Left colon (tissue), 2 donors: Measurements from ENCODE around the gene COL11A1. TPM values are rescaled to one million over a fixed set of nuclear protein-coding genes. Genes with fewer than 3 reads are reported as not detected.
"Not testable (repeated sequence)": the region's sequence is repeated elsewhere in the genome, so short reads cannot be mapped to it uniquely, and the experiment has no call there.

Source experiments
- ATAC-seq: fragments of 200-7000 bp; cut with Tn5 transposase; one replicate; pipeline ENCODE4 v1.9.1; 2020; ENCODE audit warnings: mild to moderate bottlenecking, moderate library complexity
- DNase-seq, 2 donors: peaks; one replicate each; pipeline ENCODE4 v3.0.0-alpha.2; 2020
- intact Hi-C, 2 donors: fragments of 100-400 bp; cut with DNase I in 1 of 2; cut with micrococcal nuclease in 1 of 2; formaldehyde crosslinking; loops; one replicate each; pipeline versions ENCODE4 v1.11.2 to v1.14.0; 2022; cut with DNase I, micrococcal nuclease
- total RNA-seq, 2 donors: library from RNA; stranded (reverse); fragmentation: NEBNext Ultra II Directional; extraction: Animal tissue kit (Norgen Biotek cat#: 25700); gene quantifications; one replicate each; pipeline ENCODE4 v1.2.1, GENCODE V29; 2021
- donor health status: DM: no; HTN: no; CAD: no.
- donor health status: DM: yes; HTN: yes; CAD: no.

Gene COL11A1
- total RNA-seq, 2 donors from 2014 or later: 0.34 TPM

DNA sequence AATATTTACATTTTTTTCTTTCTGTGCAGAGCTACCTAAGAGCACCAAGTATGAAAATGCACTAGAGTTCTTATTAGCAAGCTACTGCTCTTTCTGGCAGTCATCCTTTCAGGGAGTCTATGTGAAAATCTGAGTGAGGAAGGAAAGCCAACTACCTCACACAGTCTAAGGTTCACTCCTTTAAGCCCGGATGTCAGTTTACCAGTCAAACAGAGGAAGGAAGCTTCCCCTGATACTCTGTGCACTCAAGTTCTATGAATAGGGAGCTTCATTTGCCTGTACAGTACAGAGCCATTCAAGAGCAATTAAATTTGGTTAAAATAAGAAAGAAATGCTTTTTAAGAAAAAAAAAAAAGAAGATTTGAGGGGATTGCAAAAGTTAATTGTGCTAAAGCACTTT lies 6.9 kb downstream of the COL11A1 start:
- ATAC-seq (no peak), DNase-seq (no peak)
- intact Hi-C loops: no loop called here

DNA sequence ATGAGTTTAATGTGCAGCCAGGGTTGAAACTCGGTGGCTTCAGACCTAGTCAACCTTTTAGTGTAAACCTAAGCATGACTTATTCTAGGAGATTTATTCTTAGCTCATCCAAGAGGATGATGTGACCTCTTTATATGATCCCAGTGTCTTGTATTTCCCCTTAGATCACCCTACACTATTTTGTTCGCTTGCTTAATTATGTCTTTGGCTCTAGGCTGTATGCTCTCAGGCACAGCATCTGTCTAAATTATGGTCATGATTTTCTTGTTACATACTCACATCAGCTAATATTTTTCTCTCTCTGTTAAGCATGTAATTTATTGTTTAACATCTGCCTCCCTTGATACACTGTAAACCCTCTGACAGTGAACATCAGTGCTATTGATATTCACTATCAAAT lies 19.1 kb downstream of the COL11A1 start:
- intact Hi-C loops: no loop called here
- ATAC-seq (no peak), DNase-seq (no peak)

DNA sequence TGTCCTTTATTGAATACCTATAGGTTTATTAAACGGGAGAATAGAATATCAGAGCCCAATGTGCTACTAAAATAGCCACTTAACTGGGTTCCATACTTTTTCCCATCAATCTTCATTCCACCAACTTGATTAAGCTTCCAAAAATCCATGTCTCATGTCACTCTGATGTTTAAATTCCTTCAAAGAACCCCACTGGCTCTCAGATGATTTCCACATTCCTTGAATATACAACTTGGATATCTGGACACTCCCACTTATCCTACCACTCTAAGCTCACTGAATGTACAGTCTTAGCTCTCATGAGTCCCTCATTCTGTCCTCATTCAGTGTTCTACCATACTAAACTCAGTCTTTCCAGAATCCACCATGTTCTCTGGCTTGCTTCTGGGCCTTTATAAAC lies 21.1 kb downstream of the COL11A1 start:
- no peak for ATAC-seq
- intact Hi-C loops: no loop called here
- DNase-seq: no peak

DNA sequence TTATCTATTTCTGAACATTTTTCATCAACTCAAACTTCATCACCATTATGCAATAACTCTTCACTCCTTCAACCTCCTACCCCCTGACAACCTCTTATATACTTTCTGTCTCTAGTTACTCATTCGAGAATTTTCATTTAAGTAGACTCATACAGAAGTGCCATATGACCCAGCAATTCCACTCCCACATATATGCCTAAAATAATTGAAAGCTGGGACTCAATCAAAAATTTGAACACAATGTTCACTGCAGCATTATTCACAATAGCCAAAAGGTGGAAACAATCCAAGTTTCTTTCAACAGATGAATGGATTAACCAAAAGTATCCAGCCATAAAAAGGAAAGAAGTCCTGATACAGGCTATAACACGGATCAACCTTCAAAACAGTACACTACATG lies 24.1 kb downstream of the COL11A1 start:
- no peak for DNase-seq
- intact Hi-C loops: no loop called here

DNA sequence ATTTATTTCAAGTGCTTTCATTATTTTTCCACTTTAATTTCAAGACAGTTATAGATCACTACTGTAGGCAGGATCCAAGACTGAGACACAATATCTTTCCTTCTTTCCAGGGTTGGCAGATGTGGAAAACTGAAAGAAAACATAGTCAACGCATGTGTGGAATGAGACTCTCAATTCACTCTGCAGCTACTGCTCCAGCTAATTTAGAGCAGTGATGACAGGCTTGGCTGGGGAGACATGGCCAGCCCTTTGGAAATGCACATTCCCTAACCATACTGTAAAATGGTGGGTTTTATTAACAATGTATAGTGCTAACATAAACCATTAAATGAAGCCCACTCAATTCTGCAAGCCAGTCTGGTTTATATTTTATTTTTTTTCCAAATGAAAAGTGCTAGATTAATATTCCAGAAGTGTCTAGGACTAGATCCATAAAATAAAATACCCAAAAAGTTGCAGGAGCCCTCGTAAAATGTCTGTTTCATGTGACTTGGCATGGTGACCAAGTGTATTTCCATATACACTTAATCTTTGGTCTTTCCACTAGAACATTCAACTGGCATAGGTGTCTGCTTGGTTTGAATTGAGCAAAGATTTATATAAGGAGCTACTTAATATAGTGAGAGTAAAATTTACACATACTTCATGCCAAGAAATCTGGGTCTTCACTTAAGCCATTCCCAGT lies 32.9 kb downstream of the COL11A1 start:
- no peak for ATAC-seq
- DNase-seq: no peak
- intact Hi-C loops: no loop called here

More for the DNA sequence above, 24.1 kb downstream of the COL11A1 start:
- no peak for ATAC-seq

DNA sequence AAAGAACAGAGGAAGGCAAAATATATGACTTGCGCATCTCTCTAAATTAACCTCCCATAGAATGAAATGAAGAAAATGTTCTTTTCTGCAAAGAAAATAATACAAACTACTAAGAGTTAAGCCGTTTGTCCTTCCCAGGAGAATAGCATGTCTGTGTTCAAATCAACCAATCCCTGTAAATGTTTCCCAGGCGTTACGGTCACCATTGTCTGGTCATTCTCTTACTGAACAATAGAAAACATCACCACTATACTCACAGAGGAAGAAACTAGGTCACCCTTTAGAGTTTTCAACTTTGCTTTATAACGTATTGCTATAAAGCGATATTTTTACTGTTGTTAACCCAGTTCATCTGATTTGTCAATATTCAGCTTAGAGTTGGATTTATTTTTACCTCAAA lies 34.1 kb downstream of the COL11A1 start:
- intact Hi-C loops: no loop called here
- DNase-seq (no peak), ATAC-seq (no peak)

DNA sequence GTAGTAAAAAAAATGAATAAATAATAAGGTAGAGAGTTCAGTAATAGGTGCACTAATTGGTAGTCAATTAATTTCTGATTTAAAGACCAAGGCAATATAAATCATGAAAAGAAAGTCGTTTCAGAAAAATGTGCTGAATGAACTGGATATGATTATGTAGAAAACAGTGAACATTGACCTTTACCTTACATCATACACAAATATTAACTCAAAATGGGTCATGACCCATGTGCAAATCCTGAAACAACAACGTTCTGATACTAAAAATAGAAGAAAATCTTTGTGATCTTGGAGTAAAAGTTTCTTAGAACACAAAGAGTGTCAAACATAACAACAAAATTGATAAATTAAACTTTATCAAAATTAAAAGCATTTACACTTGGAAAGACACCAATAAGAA lies 39.1 kb downstream of the COL11A1 start:
- DNase-seq (no peak), ATAC-seq (no peak)
- intact Hi-C loops: no loop called here

DNA sequence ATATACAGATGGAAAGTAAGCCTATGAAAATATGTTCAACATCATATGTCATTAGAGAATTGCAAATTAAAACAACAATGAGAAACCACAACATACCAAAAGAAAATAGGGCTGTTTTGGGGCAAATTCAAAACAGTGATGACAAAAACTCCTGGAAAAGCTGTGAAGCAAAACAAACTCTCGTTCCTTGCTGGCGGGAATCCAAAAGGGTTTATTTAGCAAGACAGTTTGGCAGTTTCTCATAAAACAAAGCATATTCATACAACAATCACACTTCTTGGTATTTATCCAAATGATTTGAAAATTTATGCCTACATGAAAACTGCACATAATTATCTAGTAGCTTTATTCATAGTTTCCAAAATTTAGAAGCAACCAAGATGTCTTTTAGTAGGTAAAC lies 44.4 kb downstream of the COL11A1 start:
- no peak for ATAC-seq
- DNase-seq: no peak
- intact Hi-C loops: no loop called here

DNA sequence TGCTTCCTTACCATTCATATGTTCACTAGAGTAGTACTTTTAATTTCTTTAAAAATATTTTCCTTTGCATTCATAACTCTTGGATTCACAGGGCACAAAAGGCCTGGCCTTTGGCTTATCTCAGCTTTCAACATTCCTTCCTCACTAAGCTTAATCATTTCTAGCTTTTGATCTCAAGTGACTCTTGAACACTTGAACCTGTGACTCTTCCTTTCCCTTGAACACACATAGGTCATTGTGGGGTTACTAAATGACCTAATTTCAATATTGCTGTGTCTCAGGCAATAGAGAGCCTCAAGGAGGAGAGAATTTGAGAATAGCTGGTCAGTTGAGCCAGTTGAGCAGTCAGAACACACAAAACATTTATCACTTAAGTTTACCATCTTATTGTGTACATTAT lies 49.9 kb downstream of the COL11A1 start:
- no peak for ATAC-seq
- DNase-seq: no peak
- intact Hi-C loops: no loop called here

DNA sequence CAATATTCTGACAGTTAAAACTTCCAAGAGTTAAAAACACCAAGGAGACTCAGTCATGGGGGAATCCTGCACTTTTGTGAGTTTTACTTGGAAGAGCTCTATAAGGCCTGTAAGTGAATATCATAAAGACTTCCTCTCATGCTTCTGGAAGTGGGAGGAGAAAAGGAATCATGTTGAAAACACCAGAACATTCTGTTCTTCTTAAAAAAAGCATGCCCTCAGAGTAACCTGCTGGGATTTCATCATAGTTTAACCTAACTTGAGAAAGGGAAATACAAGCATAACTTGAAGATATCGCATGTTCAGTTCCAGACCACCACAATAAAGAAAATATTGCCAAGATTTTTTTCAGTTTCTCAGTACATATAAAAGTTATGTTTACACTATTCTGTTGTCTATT lies 51.9 kb downstream of the COL11A1 start:
- ATAC-seq (no peak), DNase-seq (no peak)
- intact Hi-C loops: no loop called here

DNA sequence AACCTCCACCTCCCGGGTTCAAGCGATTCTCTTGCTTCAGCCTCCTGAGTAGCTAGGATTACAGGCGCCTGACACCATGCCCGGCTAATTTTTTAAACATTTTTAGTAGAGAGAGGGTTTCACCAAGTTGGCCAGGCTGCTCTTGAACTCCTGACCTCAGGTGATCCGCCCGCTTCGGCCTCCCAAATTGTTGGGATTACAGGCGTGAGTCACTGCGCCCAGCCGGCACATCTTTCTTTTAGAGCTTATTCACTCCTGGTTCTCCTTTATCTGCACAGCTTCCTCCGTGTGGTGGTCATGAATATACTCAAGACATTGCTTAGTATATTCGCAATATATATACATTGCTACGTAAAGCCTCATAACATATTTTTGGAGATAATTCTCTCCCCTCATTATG lies 80.2 kb downstream of the COL11A1 start:
- intact Hi-C loops, DNase-seq: not testable (repeated sequence)

DNA sequence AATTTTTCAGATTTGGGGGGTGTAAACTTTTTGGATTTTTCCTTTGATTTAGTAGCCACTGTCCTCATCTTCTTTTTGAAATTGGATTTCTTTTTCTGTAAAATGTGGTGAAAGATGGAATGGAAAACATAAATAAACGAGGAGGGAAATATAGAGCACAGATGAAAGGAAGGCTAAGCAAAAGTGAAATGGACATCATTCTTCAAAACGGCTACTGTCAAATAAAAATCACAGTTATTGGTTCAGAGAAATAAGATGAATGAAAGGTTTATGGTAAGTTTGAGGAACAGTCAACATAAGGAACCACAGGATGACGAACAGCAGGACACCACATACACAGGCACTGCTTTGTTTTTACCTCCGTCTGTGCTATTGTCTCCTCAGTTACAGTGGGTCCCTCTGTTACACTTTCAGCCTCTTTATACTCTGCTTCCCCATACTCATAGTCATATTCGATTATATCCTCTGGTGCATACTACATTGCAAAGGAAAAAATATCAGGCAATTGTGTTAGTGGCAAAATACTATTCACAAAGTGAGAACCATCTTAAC lies 82.4 kb downstream of the COL11A1 start:
- intact Hi-C loops: no loop called here
- DNase-seq (no peak), ATAC-seq (no peak)

More for the DNA sequence above, 80.2 kb downstream of the COL11A1 start:
- ATAC-seq: not testable (repeated sequence)

DNA sequence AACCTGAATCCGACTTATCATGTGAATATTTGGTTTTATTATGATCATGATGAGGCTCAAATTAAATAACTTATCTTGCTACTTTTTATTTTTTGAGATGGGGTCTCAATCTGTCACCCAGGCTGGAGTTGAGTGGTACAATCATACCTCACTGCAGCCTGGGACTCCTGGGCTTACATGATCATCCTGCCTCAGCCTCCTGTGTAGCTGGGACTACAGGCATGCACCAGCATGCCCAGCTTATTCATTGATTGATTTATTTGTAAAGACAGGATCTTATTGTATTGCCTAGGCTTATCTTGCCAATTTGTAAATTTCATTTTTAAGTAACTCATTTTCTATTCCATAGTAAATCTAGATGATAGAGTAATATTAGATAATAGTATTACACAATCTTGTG lies 84.3 kb downstream of the COL11A1 start:
- intact Hi-C loops: no loop called here
- ATAC-seq (no peak), DNase-seq (no peak)

DNA sequence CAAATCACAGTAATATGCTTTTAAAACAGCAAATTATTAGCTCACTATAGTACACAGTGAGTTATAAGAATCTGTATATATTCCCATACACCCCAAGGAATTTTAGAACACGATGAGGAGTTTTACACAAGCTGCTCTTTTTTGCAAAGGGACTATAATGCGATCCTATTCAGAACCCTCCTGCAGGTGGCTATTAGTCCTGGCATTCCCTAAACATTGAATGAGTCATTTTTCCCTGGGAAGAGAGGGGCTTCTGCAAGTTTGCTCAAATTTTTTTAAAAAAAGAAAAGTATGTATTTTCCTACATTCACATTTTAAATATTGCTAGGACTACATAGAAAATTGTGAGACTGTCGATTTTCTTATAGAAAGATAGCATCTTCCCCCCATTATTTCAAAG lies 106.3 kb downstream of the COL11A1 start:
- intact Hi-C loops: no loop called here
- DNase-seq (no peak), ATAC-seq (no peak)

DNA sequence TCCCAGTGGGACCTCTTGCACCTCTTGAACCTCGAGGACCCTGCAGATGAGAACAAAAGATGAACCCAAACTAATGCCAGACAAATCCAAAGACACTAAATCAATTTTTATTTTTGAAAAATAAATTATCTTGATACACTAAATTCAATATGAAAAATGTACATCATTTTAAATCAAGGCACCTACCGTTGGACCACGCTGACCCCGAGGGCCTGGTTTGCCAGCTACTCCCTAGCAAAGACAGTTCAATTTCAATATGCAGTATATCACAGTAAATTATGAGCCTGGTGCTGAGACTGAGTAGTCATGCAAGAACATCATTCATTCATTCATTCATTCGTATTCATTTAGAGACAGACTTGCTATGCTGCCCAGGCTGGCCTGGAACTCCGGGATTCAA lies 129.4 kb downstream of the COL11A1 start:
- DNase-seq (no peak), ATAC-seq (no peak)
- intact Hi-C loops: no loop called here

DNA sequence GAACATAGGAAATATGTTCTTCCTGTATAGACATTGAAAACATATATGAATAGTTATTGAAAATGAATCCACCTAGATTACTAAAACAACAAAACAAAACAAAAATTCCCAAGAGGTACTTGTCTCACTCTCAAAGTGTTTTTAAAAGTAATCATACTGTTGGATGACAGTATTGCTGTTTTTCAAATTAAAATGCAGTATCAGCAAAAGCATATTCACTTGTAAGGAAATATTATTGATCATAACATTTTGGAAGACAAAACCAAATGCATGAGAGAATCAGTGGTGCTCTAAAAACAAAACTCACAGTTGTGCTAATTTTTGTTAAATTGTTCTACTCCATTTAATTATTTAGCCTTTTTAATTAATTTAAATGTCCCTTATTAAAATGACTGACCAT lies 131.0 kb downstream of the COL11A1 start:
- DNase-seq (no peak), ATAC-seq (no peak)
- intact Hi-C loops: no loop called here

DNA sequence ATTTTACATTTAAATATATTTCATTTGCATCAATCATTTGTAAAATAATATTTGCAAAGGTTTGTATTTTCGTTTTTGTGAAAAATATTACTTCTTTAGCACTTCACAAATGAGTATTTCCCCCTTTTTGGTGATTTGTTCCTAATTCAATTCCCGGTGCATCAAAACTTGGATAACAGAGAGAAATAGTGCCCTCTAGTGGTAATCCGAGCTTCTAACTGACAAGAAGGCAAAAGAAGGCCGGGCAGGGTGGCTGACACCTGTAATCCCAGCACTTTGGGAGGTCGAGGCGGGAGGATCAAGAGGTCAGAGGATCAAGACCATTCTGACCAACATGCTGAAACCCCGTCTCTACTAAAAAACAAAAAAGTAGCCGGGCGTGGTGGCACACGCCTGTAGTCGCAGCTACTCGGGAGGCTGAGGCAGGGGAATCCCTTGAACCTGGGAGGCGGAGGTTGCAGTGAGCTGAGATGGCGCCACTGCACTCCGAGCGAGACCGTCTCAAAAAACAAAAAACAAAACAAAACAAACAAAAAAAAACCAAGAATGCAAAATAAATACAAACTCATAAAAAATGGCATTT lies 137.7 kb downstream of the COL11A1 start:
- no peak for DNase-seq
- intact Hi-C loops: no loop called here
- no peak for ATAC-seq

DNA sequence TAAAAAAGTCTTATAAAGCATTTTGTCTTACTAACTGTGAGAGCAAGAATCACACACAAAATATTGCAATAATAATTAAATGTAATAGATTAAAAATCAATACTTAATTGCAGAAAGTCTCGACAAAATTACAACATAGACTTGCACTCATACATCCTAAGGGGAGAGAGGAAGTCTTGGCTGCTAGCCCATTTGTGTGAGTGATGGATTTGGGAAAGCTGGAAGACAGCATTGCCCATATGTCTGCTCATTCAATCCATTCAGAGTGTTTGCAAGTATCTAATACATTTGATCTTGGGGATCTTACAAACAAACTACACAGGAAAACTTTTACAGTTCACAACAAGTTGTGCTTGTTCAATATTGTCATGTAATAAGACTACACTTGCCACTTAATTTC lies 140.5 kb downstream of the COL11A1 start:
- ATAC-seq (no peak), DNase-seq (no peak)
- intact Hi-C loops: no loop called here

DNA sequence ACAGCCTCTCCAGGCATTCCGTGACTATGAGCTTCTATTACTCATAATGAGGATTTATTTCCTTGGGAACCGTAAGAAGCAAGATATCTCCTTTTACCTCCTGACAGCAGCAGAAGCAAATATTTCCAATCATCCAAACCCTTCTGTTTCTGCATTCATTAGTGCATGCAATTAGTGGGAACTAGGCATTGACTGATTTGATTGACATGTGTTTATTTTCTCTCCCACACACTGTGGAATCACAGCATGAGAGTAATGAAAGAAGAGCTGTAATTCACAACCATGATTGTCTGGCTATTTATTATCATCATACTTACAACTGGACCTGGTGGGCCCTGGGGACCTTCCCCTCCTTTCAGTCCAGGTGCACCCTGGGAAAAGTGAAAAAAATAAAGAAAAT lies 146.8 kb downstream of the COL11A1 start:
- DNase-seq (no peak), ATAC-seq (no peak)
- intact Hi-C loops: no loop called here

DNA sequence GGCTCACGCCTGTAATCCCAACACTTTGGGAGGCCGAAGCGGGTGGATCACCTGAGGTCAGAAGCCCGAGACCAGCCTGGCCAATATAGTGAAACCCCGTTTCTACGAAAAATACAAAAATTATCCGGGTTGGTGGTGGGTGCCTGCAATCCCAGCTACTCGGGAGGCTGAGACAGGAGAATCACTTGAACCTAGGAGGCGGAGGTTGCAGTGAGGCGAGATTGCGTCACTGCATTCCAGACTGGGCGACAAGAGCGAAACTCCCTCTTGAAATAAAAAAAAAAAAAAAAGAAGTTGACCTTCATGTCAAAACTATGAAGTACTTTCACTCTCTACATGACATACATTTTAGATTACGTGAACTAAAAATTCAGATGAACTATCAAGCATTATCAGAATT lies 153.7 kb downstream of the COL11A1 start:
- intact Hi-C loops: no loop called here
- ATAC-seq: no peak
- DNase-seq: no peak

DNA sequence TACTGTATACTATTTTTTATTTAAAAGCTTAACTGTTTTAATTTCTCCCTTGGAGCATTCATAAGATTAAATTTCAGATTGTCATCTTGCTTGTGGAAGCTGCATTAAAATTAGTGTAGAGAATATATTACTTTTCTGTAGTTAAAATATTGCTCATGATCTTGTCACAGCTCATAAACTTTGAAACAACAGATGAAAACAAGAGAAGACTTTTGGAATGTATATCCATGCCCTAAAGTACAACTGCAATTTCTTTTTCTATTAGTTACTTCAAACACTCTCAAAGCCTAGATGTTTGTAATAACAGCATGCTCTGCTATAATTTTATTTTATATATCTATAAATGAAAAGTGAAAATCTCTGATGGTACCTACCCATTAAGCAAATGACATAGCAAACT lies 155.9 kb downstream of the COL11A1 start:
- DNase-seq (no peak), ATAC-seq (no peak)
- intact Hi-C loops: no loop called here
